Measurements from ENCODE around the gene OR10V1. TPM values are rescaled to one million over a fixed set of nuclear protein-coding genes. Genes with fewer than 3 reads are reported as not detected.
"Not testable (repeated sequence)": the region's sequence is repeated elsewhere in the genome, so short reads cannot be mapped to it uniquely, and the experiment has no call there.

OR10V1 gene
- total RNA-seq, 1 donor from 2014 or later, result not detected

DNA sequence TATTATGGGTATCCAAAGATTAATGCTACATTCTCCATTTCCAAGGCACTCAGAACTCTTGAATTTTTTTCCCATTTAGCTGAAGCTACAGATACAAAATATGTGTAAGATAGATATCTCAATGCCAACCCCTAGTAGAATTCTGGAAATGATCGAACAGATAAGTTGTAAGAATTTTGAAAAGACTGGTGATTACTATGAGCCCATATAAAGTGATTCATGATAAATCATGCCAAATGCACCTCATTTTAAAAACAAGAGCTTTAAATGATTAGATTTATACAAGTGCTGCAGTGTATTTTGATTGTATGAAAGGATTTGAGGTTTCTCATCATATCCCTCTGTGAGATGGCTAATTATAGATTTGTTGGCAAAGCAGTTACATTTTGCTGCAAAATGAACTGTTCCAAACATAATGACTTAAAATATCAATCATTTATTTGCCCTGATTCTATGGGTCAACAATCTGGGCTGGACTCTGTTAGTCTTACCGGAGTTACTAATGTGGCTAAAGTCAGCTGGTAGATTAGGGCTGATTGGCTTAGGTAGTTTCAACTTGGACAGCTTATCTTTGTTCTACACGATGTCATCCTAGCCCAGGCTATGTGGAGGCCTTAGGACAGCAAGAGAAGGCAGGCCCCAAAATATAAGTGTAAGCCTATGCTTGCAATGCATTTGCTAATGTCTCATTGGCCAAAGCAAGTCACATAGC is 3.4 kb downstream of the OR10V1 start:
- Mint-ChIP-seq H3K36me3 (ENCODE audit: low read depth) (no peaks in the 10 kb centered on the region), H3K27me3 (ENCODE audit: low read depth) (peaks cover 20% of the 10 kb centered on the region), H3K4me1 (peaks cover 5% of the 10 kb centered on the region), H3K27ac (ENCODE audit: unreplicated experiment) (no peak overlapping the region), H3K4me3 (no peak overlapping the region), H3K9me3 (no peaks in the 10 kb centered on the region)
- no peak for DNase-seq (ENCODE audit: low read depth, low spot score)
- TF ChIP-seq, protein P1, sequence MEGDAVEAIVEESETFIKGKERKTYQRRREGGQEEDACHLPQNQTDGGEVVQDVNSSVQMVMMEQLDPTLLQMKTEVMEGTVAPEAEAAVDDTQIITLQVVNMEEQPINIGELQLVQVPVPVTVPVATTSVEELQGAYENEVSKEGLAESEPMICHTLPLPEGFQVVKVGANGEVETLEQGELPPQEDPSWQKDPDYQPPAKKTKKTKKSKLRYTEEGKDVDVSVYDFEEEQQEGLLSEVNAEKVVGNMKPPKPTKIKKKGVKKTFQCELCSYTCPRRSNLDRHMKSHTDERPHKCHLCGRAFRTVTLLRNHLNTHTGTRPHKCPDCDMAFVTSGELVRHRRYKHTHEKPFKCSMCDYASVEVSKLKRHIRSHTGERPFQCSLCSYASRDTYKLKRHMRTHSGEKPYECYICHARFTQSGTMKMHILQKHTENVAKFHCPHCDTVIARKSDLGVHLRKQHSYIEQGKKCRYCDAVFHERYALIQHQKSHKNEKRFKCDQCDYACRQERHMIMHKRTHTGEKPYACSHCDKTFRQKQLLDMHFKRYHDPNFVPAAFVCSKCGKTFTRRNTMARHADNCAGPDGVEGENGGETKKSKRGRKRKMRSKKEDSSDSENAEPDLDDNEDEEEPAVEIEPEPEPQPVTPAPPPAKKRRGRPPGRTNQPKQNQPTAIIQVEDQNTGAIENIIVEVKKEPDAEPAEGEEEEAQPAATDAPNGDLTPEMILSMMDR (conservative IDR thresholded peaks at IDR 0.05), result no peak

DNA sequence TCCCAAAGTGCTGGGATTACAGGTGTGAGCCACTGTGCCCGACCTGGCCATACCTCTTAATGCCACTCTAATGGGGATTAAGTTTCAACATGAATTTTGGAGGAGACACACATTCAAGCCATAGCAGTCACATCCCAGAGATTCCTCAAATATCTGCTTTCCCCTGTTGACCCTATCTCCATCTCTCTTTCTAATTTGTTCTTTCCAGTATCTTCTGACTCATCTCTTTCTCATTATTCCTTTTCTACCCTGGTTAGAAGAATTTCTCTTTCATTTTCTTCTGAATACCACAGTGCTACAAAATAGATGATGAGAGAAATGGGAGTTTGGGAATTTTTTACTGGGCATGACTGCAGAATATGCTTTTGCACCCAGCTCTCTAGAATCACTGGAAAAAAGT is 5.1 kb downstream of the OR10V1 start:
- no peak overlapping the region for H3K4me3 Mint-ChIP-seq
- peaks cover 5% of the 10 kb centered on the region for H3K4me1 Mint-ChIP-seq
- H3K27ac Mint-ChIP-seq (ENCODE audit: unreplicated experiment), result no peak overlapping the region

DNA sequence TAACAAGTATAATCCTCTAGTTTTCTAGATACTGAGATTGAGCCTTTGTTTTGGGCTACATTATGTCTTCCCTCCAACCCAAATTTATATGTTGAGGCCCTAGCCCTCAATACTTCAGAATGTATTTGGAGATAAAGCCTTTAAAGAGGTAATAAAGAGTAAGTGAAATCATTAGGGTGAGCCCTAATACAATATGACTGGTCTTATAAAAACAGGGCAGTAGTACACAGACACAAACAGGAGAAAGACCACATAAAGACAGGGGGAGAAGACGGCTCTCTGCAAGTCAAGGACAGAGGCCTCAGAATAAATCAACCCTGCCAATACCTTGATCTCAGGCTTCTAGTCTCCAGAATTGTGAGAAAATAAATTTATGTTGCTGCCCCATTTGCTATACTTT is 6.3 kb downstream of the OR10V1 start:
- no peak overlapping the region for H3K27ac Mint-ChIP-seq (ENCODE audit: unreplicated experiment)
- peaks cover 7% of the 10 kb centered on the region for H3K27me3 Mint-ChIP-seq (ENCODE audit: low read depth)
- H3K4me3 Mint-ChIP-seq, result no peak overlapping the region
- H3K4me1 Mint-ChIP-seq, result peaks cover 5% of the 10 kb centered on the region
- H3K36me3 Mint-ChIP-seq (ENCODE audit: low read depth), result no peaks in the 10 kb centered on the region
- TF ChIP-seq, protein P1 (conservative IDR thresholded peaks at IDR 0.05), result no peak
- DNase-seq (ENCODE audit: low read depth, low spot score), result no peak
- H3K9me3 Mint-ChIP-seq, result peaks cover 4% of the 10 kb centered on the region

More for the DNA sequence above, 5.1 kb downstream of the OR10V1 start:
- DNase-seq (ENCODE audit: low read depth, low spot score), result no peak
- H3K36me3 Mint-ChIP-seq (ENCODE audit: low read depth), result no peaks in the 10 kb centered on the region
- H3K27me3 Mint-ChIP-seq (ENCODE audit: low read depth), result peaks cover 13% of the 10 kb centered on the region
- TF ChIP-seq, protein P1 (conservative IDR thresholded peaks at IDR 0.05), result no peak
- H3K9me3 Mint-ChIP-seq, result peaks cover 4% of the 10 kb centered on the region

DNA sequence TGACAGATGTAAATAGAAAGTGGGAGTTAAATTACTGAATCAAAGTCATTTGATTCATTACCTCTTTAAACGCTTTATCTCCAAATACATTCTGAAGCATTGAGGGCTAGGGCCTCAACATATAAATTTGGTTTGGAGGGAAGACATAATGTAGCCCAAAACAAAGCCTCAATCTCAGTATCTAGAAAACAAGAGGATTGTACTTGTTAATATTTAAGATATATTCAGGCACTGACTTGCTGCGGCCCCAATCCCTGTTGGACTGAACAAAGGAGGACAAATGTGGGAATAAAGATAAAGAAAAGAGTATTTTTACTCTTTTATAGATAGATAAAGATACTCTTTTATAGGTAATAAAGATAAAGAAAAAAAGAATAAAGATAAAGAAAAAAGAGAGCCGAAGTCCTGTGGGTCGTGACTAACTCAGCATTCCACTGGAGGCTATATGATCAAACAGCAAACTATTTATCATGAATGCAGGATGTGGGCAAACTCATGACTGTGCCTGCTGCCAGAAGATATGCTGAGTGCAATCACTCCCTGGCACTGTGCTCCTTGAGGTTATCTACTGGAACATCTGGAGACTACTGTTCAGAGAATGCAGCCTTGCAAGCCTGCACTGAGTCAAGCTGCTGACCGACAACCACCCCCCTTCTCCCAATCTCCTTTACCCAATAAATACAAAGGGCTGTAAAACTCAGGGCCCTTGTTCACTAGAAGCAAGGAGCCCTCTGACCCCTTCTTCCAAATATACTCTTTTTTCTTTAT is 6.9 kb downstream of the OR10V1 start:
- no peak for DNase-seq (ENCODE audit: low read depth, low spot score)
- H3K9me3 Mint-ChIP-seq, result peaks cover 4% of the 10 kb centered on the region
- TF ChIP-seq, protein P1 (conservative IDR thresholded peaks at IDR 0.05), result no peak
- H3K27me3 Mint-ChIP-seq (ENCODE audit: low read depth), result peaks cover 4% of the 10 kb centered on the region
- H3K27ac Mint-ChIP-seq (ENCODE audit: unreplicated experiment), result no peak overlapping the region
- peaks cover 5% of the 10 kb centered on the region for H3K4me1 Mint-ChIP-seq
- no peaks in the 10 kb centered on the region for H3K36me3 Mint-ChIP-seq (ENCODE audit: low read depth)
- no peak overlapping the region for H3K4me3 Mint-ChIP-seq

DNA sequence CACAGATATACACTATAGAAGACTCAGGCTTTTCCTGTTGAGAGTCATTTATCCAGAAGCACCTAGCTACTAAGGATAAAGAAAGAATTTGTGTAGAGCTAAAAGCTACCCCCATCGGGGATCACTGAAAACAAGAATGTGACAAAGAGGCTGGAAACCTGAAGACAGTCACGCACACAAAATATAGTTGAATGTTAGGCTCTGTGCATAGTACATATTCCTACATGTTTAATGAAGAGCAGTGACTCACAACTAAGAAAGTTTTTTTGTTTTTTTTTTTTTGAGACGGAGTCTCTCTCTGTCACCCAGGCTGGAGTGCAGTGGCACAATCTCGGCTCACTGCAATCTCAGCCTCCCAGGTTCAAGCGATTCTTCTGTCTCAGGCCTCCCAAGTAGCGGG is 8.4 kb downstream of the OR10V1 start:
- no peak for DNase-seq (ENCODE audit: low read depth, low spot score)
- Mint-ChIP-seq H3K36me3 (ENCODE audit: low read depth) (no peaks in the 10 kb centered on the region), H3K27me3 (ENCODE audit: low read depth) (peaks cover 4% of the 10 kb centered on the region), H3K27ac (ENCODE audit: unreplicated experiment) (no peak overlapping the region), H3K4me1 (peaks cover 5% of the 10 kb centered on the region), H3K9me3 (peaks cover 8% of the 10 kb centered on the region), H3K4me3 (no peak overlapping the region)
- TF ChIP-seq, protein P1 (conservative IDR thresholded peaks at IDR 0.05), result no peak

DNA sequence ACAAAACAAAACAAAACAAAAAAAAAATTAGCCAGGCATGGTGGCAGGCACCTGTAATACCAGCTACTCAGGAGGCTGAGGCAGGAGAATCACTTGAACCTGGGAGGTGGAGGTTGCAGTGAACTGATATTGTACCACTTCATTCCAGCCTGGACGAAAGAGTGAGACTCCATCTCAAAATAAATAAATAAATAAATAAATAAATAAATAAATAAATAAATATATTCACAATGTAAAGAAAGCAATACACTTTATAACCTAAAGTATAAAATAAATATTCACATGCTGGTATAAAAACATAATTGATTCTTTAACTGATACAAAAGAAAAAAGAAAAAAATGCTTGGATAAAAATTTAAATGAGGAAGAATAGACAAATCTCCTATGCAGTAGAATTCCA is 10.1 kb downstream of the OR10V1 start:
- H3K27me3 Mint-ChIP-seq (ENCODE audit: low read depth); H3K9me3 Mint-ChIP-seq; DNase-seq (ENCODE audit: low read depth, low spot score); H3K36me3 Mint-ChIP-seq (ENCODE audit: low read depth); H3K4me3 Mint-ChIP-seq; H3K27ac Mint-ChIP-seq (ENCODE audit: unreplicated experiment); H3K4me1 Mint-ChIP-seq: not testable (repeated sequence)

DNA sequence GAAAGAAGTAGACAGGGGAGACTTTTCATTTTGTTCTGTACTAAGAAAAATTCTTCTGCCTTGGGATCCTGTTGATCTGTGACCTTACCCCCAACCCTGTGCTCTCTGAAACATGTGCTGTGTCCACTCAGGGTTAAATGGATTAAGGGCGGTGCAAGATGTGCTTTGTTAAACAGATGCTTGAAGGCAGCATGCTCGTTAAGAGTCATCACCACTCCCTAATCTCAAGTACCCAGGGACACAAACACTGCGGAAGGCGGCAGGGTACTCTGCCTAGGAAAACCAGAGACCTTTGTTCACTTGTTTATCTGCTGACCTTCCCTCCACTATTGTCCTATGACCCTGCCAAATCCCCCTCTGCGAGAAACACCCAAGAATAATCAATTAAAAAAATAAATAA is 13.5 kb downstream of the OR10V1 start:
- H3K4me1 Mint-ChIP-seq; DNase-seq (ENCODE audit: low read depth, low spot score); H3K4me3 Mint-ChIP-seq; H3K27ac Mint-ChIP-seq (ENCODE audit: unreplicated experiment); H3K36me3 Mint-ChIP-seq (ENCODE audit: low read depth): not testable (repeated sequence)
- Mint-ChIP-seq H3K9me3 (peaks cover 15% of the 10 kb centered on the region), H3K27me3 (ENCODE audit: low read depth) (peaks cover 22% of the 10 kb centered on the region)

All from neural crest cell (in vitro differentiated cells).